GM19035 (cell line): ENCODE data around the gene TAPT1.

Experiments
- ATAC-seq: cut with Tn5 transposase; IDR thresholded peaks from one replicate; pipeline ENCODE4 v1.9.1; 2021; ENCODE audit not compliant: unreplicated experiment

The TAPT1 gene

GRCh38 chr4:16250661-16251365, 24.5 kb upstream of the TAPT1 start:
- no peak for ATAC-seq

- ATAC-seq: no peak
Observed at GRCh38 chr4:16248605-16249004, 22.3 kb upstream of the TAPT1 start.

GRCh38 chr4:16245241-16245640, 19.0 kb upstream of the TAPT1 start:
- no peak for ATAC-seq

- no peak for ATAC-seq
Observed at GRCh38 chr4:16243285-16243684, 17.0 kb upstream of the TAPT1 start.

- ATAC-seq: no peak
Observed at GRCh38 chr4:16240300-16240699, 14.0 kb upstream of the TAPT1 start.

- no peak for ATAC-seq
Observed at GRCh38 chr4:16239086-16239485, 12.8 kb upstream of the TAPT1 start.

- ATAC-seq: no peak
Observed at GRCh38 chr4:16238327-16238726, 12.1 kb upstream of the TAPT1 start.

GRCh38 chr4:16237715-16238114, 11.4 kb upstream of the TAPT1 start:
- ATAC-seq: no peak

GRCh38 chr4:16236402-16237023, 10.2 kb upstream of the TAPT1 start:
- no peak for ATAC-seq

- ATAC-seq: no peak
Observed at GRCh38 chr4:16235209-16235608, 8.9 kb upstream of the TAPT1 start.

- ATAC-seq: no peak
Observed at GRCh38 chr4:16233569-16234177, 7.4 kb upstream of the TAPT1 start.

- no peak for ATAC-seq
Observed at GRCh38 chr4:16231570-16232245, 5.4 kb upstream of the TAPT1 start.

- no peak for ATAC-seq
Observed at GRCh38 chr4:16230308-16230707, 4.0 kb upstream of the TAPT1 start.

- ATAC-seq: no peak
Observed at GRCh38 chr4:16229604-16230003, 3.3 kb upstream of the TAPT1 start.

- no peak for ATAC-seq
Observed at GRCh38 chr4:16227462-16227868, 1.2 kb upstream of the TAPT1 start.

- peak; percentile 45 for ATAC-seq
Observed at GRCh38 chr4:16226816-16227461, 668 bp upstream of the TAPT1 start.

- peak; percentile 0 for ATAC-seq
Observed at GRCh38 chr4:16225167-16225862, 956 bp downstream of the TAPT1 start.

GRCh38 chr4:16224264-16225166, 1.8 kb downstream of the TAPT1 start:
- ATAC-seq: no peak

GRCh38 chr4:16222957-16223527, 3.2 kb downstream of the TAPT1 start:
- ATAC-seq: no peak
